HG03097 (cell line): Measurements from ENCODE around the gene KLHL2.

Experiments
- ATAC-seq: cut with Tn5 transposase; IDR thresholded peaks from one replicate; pipeline ENCODE4 v1.9.1; 2021; ENCODE audit not compliant: unreplicated experiment, low FRiP score

The KLHL2 gene

GRCh38 chr4:165286619-165287340 lies 79.4 kb downstream of the KLHL2 start:
- ATAC-seq: peak; percentile 63

- peak; percentile 60 for ATAC-seq
Observed at GRCh38 chr4:165288226-165288625, 80.9 kb downstream of the KLHL2 start.

GRCh38 chr4:165288639-165289422 lies 81.5 kb downstream of the KLHL2 start:
- peak; percentile 34 for ATAC-seq

GRCh38 chr4:165289423-165289785 lies 82.0 kb downstream of the KLHL2 start:
- no peak for ATAC-seq

GRCh38 chr4:165293061-165293460 lies 85.7 kb downstream of the KLHL2 start:
- no peak for ATAC-seq

- ATAC-seq: no peak
Observed at GRCh38 chr4:165293927-165294649, 86.7 kb downstream of the KLHL2 start.

- ATAC-seq: peak; percentile 97
Observed at GRCh38 chr4:165294907-165295306, 87.5 kb downstream of the KLHL2 start.

- no peak for ATAC-seq
Observed at GRCh38 chr4:165297626-165298025, 90.3 kb downstream of the KLHL2 start.

GRCh38 chr4:165299399-165300060 lies 92.2 kb downstream of the KLHL2 start:
- no peak for ATAC-seq

GRCh38 chr4:165301833-165302232 lies 94.5 kb downstream of the KLHL2 start:
- ATAC-seq: peak; percentile 72

GRCh38 chr4:165302658-165303057 lies 95.3 kb downstream of the KLHL2 start:
- no peak for ATAC-seq

- ATAC-seq: no peak
Observed at GRCh38 chr4:165308166-165308565, 100.8 kb downstream of the KLHL2 start.

- ATAC-seq: no peak
Observed at GRCh38 chr4:165308606-165309005, 101.2 kb downstream of the KLHL2 start.

- no peak for ATAC-seq
Observed at GRCh38 chr4:165309456-165309855, 102.1 kb downstream of the KLHL2 start.

- ATAC-seq: no peak
Observed at GRCh38 chr4:165312506-165312905, 105.1 kb downstream of the KLHL2 start.

GRCh38 chr4:165319030-165319429 lies 111.7 kb downstream of the KLHL2 start:
- ATAC-seq: no peak

GRCh38 chr4:165319509-165319908 lies 112.1 kb downstream of the KLHL2 start:
- no peak for ATAC-seq

GRCh38 chr4:165324236-165324917 lies 117.0 kb downstream of the KLHL2 start:
- ATAC-seq: no peak

- no peak for ATAC-seq
Observed at GRCh38 chr4:165324918-165325304, 117.5 kb downstream of the KLHL2 start.
